Measurements from ENCODE around the gene MS4A6A.

MS4A6A gene

DNA sequence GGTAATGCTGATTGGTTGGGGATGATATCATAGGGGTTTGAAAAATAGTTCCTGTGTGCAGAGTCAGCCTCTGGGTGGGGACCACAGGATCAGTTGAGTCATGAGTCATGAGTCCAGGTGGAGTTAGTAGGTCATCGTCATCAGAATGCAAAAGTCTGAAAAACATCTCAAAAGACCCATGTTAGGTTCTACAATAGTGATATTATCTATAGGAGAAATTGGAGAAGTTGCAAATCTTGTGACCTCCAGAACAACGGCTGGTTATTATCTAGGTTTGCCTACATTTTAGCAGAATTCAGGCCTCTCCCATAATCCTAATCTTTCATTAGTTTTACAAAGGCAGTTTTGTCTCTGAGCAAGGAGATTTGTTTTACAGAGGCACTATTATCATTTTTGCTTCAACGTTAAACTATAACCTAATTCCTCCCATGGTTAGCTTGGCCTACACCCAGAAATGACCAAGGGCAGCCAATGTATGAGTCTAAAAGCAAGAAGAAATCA, 55.5 kb downstream of the MS4A6A start:
- DNase-seq: no peak

DNA sequence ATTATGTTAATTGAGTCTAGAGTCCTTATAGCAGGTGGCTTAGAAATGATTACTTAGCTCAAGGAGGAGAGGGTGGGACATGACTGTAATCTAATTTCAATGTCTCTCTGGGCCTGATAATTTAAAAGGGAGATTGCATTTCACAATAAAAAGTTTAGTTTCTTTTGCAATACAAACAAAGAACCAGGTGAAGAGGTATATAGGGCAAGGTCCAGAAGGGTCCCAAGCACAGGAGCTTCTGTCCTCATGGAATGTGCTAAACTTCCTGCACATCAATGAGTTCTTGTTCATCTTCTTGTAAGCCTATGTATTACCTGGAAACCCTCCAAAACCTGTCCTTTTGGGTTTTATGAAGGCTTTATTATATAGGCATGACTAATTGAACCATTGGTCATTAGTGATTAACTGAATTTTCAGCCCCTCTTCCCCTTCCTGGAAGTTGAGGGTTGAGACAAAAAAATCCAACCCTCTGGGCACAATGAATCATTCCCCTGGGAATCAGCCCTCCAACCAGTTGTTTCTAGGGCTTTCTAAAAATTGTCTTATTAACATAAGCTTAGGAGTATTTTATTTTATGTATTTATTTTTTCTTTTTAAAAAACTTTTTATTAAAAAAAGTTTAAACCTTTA, 56.8 kb downstream of the MS4A6A start:
- DNase-seq: no peak

- no peak for DNase-seq
Measured at GRCh38 chr11:60124802-60125432, 58.0 kb downstream of the MS4A6A start.
